ENCODE measurements around the gene SKI.

- TF ChIP-seq CTCF (IDR thresholded peaks at IDR 0.05) (no peak), POLR2A (IDR thresholded peaks at IDR 0.05) (no peak)
Measured at GRCh38 chr1:2230781-2231531, 2.8 kb downstream of the SKI start.
